ENCODE data around the gene KCNH6. TPM values are rescaled to one million over a fixed set of nuclear protein-coding genes. Genes with fewer than 3 reads are reported as not detected.

KCNH6 gene
- total and polyA plus RNA-seq, 4 donors, result 0.09 TPM; not detected in 3

DNA sequence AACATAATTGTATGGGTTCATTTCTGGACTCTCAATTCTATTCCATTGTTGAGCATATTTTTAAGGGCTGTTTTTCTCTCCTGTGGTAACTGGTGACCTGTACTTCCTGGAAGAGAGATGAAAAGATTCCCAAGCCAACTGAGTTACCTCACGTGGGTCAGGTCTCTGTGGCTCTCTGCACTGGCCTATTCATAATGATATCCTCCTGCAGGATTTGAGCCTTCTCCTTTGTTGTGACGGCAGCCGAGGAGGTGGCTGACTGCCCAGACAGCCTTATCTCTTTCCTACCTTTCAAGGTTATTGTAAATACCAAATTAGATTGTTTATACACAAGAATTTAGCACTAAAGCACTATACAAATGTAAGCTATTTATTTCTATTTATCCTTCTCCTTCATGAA is 49.0 kb upstream of the KCNH6 start:
- Histone ChIP-seq H3K4me1 (ENCODE audit: control insufficient read depth in 4 of 4, insufficient read depth in 4 of 4, low read length in 3 of 4) (peaks cover 5 to 16% (median 10%) of the 10 kb centered on the region in 4 donors), H3K4me3 (ENCODE audit: low read depth in 1 of 3, low read length in 3 of 3) (no peak overlapping the region), H3K27me3 (ENCODE audit: control insufficient read depth in 4 of 4, insufficient read depth in 4 of 4, low read length in 3 of 4) (peaks cover 0 to 8% (median 4%) of the 10 kb centered on the region in 4 donors), H3K9me3 (ENCODE audit: control insufficient read depth in 4 of 4, low read length in 3 of 4) (no peaks in the 10 kb centered on the region), H3K27ac (ENCODE audit: low read depth in 1 of 2, low read length in 2 of 2) (no peak overlapping the region), H3K9ac (ENCODE audit: low read depth in 1 of 2, low read length in 2 of 2) (no peak overlapping the region), H3K36me3 (ENCODE audit: control insufficient read depth in 4 of 4, insufficient read depth in 3 of 4, low read depth in 1 of 4, low read length in 3 of 4) (no peaks in the 10 kb centered on the region)
- 20% methylated on average over 3 of the region's 3 CpGs for WGBS
- no peak for DNase-seq (ENCODE audit: low spot score)
- TF ChIP-seq JUND (IDR thresholded peaks at IDR 0.05) (no peak), GABPA (IDR thresholded peaks at IDR 0.05 in 1 of 2, conservative IDR thresholded peaks at IDR 0.05 in 1 of 2) (no peak), EGR1 (IDR thresholded peaks at IDR 0.05; ENCODE audit: low read depth in 2 of 2) (no peak), MAX (IDR thresholded peaks at IDR 0.05) (no peak), FOXA1 (IDR thresholded peaks at IDR 0.05) (no peak), RAD21 (IDR thresholded peaks at IDR 0.05) (no peak), SP1 (IDR thresholded peaks at IDR 0.05) (no peak), NR2F2 (IDR thresholded peaks at IDR 0.05) (no peak), YY1 (IDR thresholded peaks at IDR 0.05) (no peak), TAF1 (conservative IDR thresholded peaks at IDR 0.05) (no peak), RXRA (IDR thresholded peaks at IDR 0.05) (no peak), HNF4G (IDR thresholded peaks at IDR 0.05) (no peak), ATF3 (IDR thresholded peaks at IDR 0.05) (no peak), FOXA2 (IDR thresholded peaks at IDR 0.05) (no peak), HNF4A (conservative IDR thresholded peaks at IDR 0.05) (no peak)
- TF ChIP-seq, protein P1, sequence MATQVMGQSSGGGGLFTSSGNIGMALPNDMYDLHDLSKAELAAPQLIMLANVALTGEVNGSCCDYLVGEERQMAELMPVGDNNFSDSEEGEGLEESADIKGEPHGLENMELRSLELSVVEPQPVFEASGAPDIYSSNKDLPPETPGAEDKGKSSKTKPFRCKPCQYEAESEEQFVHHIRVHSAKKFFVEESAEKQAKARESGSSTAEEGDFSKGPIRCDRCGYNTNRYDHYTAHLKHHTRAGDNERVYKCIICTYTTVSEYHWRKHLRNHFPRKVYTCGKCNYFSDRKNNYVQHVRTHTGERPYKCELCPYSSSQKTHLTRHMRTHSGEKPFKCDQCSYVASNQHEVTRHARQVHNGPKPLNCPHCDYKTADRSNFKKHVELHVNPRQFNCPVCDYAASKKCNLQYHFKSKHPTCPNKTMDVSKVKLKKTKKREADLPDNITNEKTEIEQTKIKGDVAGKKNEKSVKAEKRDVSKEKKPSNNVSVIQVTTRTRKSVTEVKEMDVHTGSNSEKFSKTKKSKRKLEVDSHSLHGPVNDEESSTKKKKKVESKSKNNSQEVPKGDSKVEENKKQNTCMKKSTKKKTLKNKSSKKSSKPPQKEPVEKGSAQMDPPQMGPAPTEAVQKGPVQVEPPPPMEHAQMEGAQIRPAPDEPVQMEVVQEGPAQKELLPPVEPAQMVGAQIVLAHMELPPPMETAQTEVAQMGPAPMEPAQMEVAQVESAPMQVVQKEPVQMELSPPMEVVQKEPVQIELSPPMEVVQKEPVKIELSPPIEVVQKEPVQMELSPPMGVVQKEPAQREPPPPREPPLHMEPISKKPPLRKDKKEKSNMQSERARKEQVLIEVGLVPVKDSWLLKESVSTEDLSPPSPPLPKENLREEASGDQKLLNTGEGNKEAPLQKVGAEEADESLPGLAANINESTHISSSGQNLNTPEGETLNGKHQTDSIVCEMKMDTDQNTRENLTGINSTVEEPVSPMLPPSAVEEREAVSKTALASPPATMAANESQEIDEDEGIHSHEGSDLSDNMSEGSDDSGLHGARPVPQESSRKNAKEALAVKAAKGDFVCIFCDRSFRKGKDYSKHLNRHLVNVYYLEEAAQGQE (IDR thresholded peaks at IDR 0.05), result no peak
- TF ChIP-seq, protein P2, sequence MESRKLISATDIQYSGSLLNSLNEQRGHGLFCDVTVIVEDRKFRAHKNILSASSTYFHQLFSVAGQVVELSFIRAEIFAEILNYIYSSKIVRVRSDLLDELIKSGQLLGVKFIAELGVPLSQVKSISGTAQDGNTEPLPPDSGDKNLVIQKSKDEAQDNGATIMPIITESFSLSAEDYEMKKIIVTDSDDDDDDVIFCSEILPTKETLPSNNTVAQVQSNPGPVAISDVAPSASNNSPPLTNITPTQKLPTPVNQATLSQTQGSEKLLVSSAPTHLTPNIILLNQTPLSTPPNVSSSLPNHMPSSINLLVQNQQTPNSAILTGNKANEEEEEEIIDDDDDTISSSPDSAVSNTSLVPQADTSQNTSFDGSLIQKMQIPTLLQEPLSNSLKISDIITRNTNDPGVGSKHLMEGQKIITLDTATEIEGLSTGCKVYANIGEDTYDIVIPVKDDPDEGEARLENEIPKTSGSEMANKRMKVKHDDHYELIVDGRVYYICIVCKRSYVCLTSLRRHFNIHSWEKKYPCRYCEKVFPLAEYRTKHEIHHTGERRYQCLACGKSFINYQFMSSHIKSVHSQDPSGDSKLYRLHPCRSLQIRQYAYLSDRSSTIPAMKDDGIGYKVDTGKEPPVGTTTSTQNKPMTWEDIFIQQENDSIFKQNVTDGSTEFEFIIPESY (IDR thresholded peaks at IDR 0.05), result no peak
- TF ChIP-seq, protein P3, sequence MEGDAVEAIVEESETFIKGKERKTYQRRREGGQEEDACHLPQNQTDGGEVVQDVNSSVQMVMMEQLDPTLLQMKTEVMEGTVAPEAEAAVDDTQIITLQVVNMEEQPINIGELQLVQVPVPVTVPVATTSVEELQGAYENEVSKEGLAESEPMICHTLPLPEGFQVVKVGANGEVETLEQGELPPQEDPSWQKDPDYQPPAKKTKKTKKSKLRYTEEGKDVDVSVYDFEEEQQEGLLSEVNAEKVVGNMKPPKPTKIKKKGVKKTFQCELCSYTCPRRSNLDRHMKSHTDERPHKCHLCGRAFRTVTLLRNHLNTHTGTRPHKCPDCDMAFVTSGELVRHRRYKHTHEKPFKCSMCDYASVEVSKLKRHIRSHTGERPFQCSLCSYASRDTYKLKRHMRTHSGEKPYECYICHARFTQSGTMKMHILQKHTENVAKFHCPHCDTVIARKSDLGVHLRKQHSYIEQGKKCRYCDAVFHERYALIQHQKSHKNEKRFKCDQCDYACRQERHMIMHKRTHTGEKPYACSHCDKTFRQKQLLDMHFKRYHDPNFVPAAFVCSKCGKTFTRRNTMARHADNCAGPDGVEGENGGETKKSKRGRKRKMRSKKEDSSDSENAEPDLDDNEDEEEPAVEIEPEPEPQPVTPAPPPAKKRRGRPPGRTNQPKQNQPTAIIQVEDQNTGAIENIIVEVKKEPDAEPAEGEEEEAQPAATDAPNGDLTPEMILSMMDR (IDR thresholded peaks at IDR 0.05; ENCODE audit: low read depth, low read length, missing input control), result no peak
